IMR-90 (cell line): ENCODE results near the gene CDKAL1. TPM values are rescaled to one million over a fixed set of nuclear protein-coding genes. Genes with fewer than 3 reads are reported as not detected.
A peak's percentile ranks its signal among the peaks of the same experiment; 100 is the strongest.

ENCODE experiments used
- ATAC-seq: fragments of 200-7000 bp; cut with Tn5 transposase; 2 replicates; pipeline ENCODE4 v1.9.1; 2020; ENCODE audit warnings: low read depth, mild to moderate bottlenecking, moderate library complexity
- BruUV-seq: library from RNA; stranded (reverse); fragments of 400-500 nt; replicated peaks from 2 replicates; lab custom pipeline; 2021; lab: Mats Ljungman, UMichigan
- CTCF ChIA-PET: fragments of 300-600 bp; formaldehyde crosslinking; extraction: SDS; loops from one replicate; lab custom pipeline; 2021; ENCODE audit warnings: antibody characterized with exemption; lab: Yijun Ruan, JAX
- POLR2A ChIA-PET: fragments of 300-600 bp; sonication (Branson Sonifier 250); formaldehyde crosslinking; loops from one replicate; lab custom pipeline; 2022; ENCODE audit warnings: antibody characterized with exemption; ENCODE audit not compliant: unreplicated experiment; lab: Charles Lee
- DNase-seq: peaks from one replicate; pipeline ENCODE4 v3.0.0; 2013
- H2AFZ ChIP-seq: replicated peaks from 2 replicates; pipeline ENCODE3; 2013; ENCODE audit warnings: low read length, mild to moderate bottlenecking; ENCODE audit not compliant: poor library complexity
- H2AK5ac ChIP-seq: 2 replicates; pipeline ENCODE4 v1.6.1; 2013; ENCODE audit warnings: low read depth, low read length, inconsistent platforms
- H2AK9ac ChIP-seq: replicated peaks from 2 replicates; pipeline ENCODE3; 2013; ENCODE audit warnings: mild to moderate bottlenecking, low read depth, low read length, moderate library complexity; ENCODE audit not compliant: poor library complexity
- H2BK120ac ChIP-seq: 2 replicates; pipeline ENCODE4 v1.6.1; 2013; ENCODE audit warnings: low read depth, low read length, inconsistent platforms
- H2BK15ac ChIP-seq: 3 replicates; pipeline ENCODE4 v1.6.1; 2013; ENCODE audit warnings: low read depth, low read length, inconsistent platforms
- H2BK20ac ChIP-seq: 2 replicates; pipeline ENCODE4 v1.6.1; 2013; ENCODE audit warnings: low read depth, mild to moderate bottlenecking, inconsistent platforms, low read length, moderate library complexity
- H2BK5ac ChIP-seq: 2 replicates; pipeline ENCODE4 v1.6.1; 2013; ENCODE audit warnings: mild to moderate bottlenecking, low read depth, low read length, inconsistent platforms; ENCODE audit not compliant: poor library complexity, severe bottlenecking
- H3K14ac ChIP-seq: replicated peaks from 2 replicates; pipeline ENCODE4 v1.6.1; 2013; ENCODE audit warnings: low read depth, low read length, inconsistent platforms
- H3K18ac ChIP-seq: 2 replicates; pipeline ENCODE4 v1.6.1; 2013; ENCODE audit warnings: low read depth, low read length, control low read depth
- H3K23ac ChIP-seq: 2 replicates; pipeline ENCODE4 v1.6.1; 2013; ENCODE audit warnings: low read depth, low read length, inconsistent platforms
- H3K27ac ChIP-seq: 2 replicates; pipeline ENCODE4 v1.5.1; 2013; ENCODE audit warnings: mild to moderate bottlenecking, control low read depth, low read length; ENCODE audit not compliant: insufficient read depth
- H3K27me3 ChIP-seq: 2 replicates; pipeline ENCODE4 v1.6.1; 2013; ENCODE audit warnings: low read length; ENCODE audit not compliant: control insufficient read depth, insufficient read depth
- H3K36me3 ChIP-seq: 2 replicates; pipeline ENCODE4 v1.6.1; 2013; ENCODE audit warnings: low read length, mixed read lengths; ENCODE audit not compliant: control insufficient read depth, insufficient read depth
- H3K4ac ChIP-seq: 2 replicates; pipeline ENCODE4 v1.6.1; 2013; ENCODE audit warnings: low read depth, low read length, inconsistent platforms
- H3K4me1 ChIP-seq: 2 replicates; pipeline ENCODE4 v1.6.1; 2013; ENCODE audit warnings: low read length, mixed read lengths; ENCODE audit not compliant: control insufficient read depth, insufficient read depth
- H3K4me2 ChIP-seq: 2 replicates; pipeline ENCODE4 v1.6.1; 2013; ENCODE audit warnings: low read depth, mild to moderate bottlenecking, control low read depth, low read length, moderate library complexity
- H3K4me3 ChIP-seq: 2 replicates; pipeline ENCODE4 v1.5.1; 2013; ENCODE audit warnings: low read depth, mild to moderate bottlenecking, control low read depth, low read length, moderate library complexity; ENCODE audit not compliant: insufficient read depth
- H3K56ac ChIP-seq: 2 replicates; pipeline ENCODE4 v1.6.1; 2013; ENCODE audit warnings: low read length, inconsistent platforms; ENCODE audit not compliant: insufficient read depth; ENCODE audit errors: extremely low read depth
- H3K79me1 ChIP-seq, 2 experiments: 2 replicates each; pipeline ENCODE4 v1.6.1; 2013; ENCODE audit warnings: low read length in 2 of 2, inconsistent platforms in 1 of 2, low read depth in 1 of 2
- H3K9ac ChIP-seq: 2 replicates; pipeline ENCODE4 v1.6.1; 2013; ENCODE audit warnings: low read depth, low read length, control low read depth
- H3K9me1 ChIP-seq: 2 replicates; pipeline ENCODE4 v1.6.1; 2013; ENCODE audit warnings: low read length, inconsistent platforms; ENCODE audit not compliant: insufficient read depth
- H3K9me3 ChIP-seq: 2 replicates; pipeline ENCODE4 v1.6.1; 2013; ENCODE audit warnings: low read length; ENCODE audit not compliant: control insufficient read depth, insufficient read depth
- H4K20me1 ChIP-seq: 2 replicates; pipeline ENCODE4 v1.6.1; 2013; ENCODE audit warnings: low read length, inconsistent platforms; ENCODE audit not compliant: insufficient read depth
- H4K5ac ChIP-seq: 2 replicates; pipeline ENCODE4 v1.6.1; 2013; ENCODE audit warnings: mild to moderate bottlenecking, low read depth, low read length, control low read depth
- H4K8ac ChIP-seq, 2 experiments: 2 replicates each; pipeline ENCODE4 v1.6.1; 2013; ENCODE audit warnings: low read depth in 2 of 2, low read length in 2 of 2, control low read depth in 1 of 2, inconsistent platforms in 1 of 2
- H4K91ac ChIP-seq: 2 replicates; pipeline ENCODE4 v1.6.1; 2013; ENCODE audit warnings: low read depth, low read length, inconsistent platforms; ENCODE audit not compliant: insufficient read depth
- MAFK ChIP-seq: IDR thresholded peaks from 2 replicates; pipeline ENCODE4 v1.6.1; 2012; ENCODE audit warnings: low read depth, low read length, improper control_type of control experiment
- RFX5 ChIP-seq: IDR thresholded peaks from 2 replicates; pipeline ENCODE4 v1.8.0; 2012; ENCODE audit warnings: low read depth, mild to moderate bottlenecking, low read length, moderate library complexity
- WGBS, 2 experiments: methylation state at CpG; one replicate each; pipeline versions ENCODE4 v1.1.5 to v1.1.7; 2013; ENCODE audit warnings: missing lambda C conversion rate in 2 of 2; ENCODE audit not compliant: insufficient read length in 1 of 2; ENCODE audit errors: extremely low coverage in 2 of 2; 5-methylcytosine and 5-hydroxymethylcytosine counted together
- dilution Hi-C: fragments of 300-500 bp; cut with HindIII; formaldehyde crosslinking; loops from one replicate; pipeline ENCODE4 v1.14.3; 2018; ENCODE audit warnings: low sequenced_read_pairs; ENCODE audit not compliant: unreplicated experiment
- in situ Hi-C: fragments of 300-500 bp; cut with MboI; formaldehyde crosslinking; loops from 3 replicates; pipeline ENCODE4 v1.14.3; 2019; ENCODE audit warnings: low sequenced_read_pairs, inconsistent platforms, mixed read lengths
- intact Hi-C: fragments of 100-400 bp; cut with micrococcal nuclease; formaldehyde crosslinking; loops from 2 replicates; pipeline ENCODE4 v1.10.0; 2022
- polyA plus RNA-seq, 3 experiments: library from polyadenylated mRNA; depleted of rRNA; stranded (reverse); fragments of >200 nt; gene quantifications; 2 replicates each; pipeline ENCODE4 v1.2.3, GENCODE V29; 2012; ENCODE audit warnings: low replicate concordance in 1 of 3
- total RNA-seq: library from RNA; depleted of rRNA; stranded (reverse); fragments of >200 nt; gene quantifications from 2 replicates; pipeline ENCODE4 v1.2.3, GENCODE V29; 2012

The CDKAL1 gene
- total and polyA plus RNA-seq, 2 of the 4 experiments (the other 2 are of a cell fraction): 3.7 to 13.1 TPM

DNA sequence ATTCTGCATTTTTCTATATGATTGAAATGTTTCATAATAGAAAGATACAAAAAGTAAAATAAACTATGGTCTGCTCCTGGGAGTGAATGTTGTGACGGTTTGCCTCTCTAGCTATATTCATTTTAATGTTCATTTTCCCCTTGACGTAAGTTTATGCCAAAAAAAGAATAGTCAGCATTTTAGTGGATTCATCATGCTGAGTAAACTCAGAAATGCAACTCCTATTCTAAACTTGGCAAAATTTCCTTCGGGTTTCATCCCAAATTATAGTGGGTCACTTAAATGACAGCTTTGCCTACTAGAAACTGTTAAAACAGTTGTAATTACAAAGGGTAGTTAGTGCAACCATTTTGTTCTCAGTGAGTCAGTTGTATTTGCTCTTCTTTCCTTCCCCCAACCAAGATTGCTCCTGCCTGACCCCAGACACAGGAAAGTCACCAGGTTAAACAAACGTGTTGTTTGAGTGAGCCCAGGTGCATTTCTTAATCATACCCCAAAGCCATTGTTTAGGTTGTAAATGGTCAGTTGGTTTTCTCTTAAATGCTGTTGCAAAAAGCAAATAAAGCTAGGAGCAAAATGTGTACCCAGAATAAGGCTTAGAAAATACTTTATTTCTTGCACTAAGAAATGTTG lies 577.0 kb downstream of the CDKAL1 start:
- Histone ChIP-seq H3K4me2 (no peak overlapping the region), H3K9ac (no peak overlapping the region), H3K56ac (no peak overlapping the region), H4K91ac (no peak overlapping the region; the same call in 1 of the 2 replicates), H4K8ac (no peak overlapping the region), H2AK9ac (no peak overlapping the region), H2BK120ac (0 out of 2 replicates have a peak overlapping the region, but pooled peaks have one; percentile 12), H3K9me3 (no peaks in the 10 kb centered on the region), H2AK5ac (no peak overlapping the region), H2BK15ac (no peak overlapping the region), H2BK20ac (no peak overlapping the region), H3K4ac (no peak overlapping the region), H4K5ac (no peak overlapping the region), H3K9me1 (peaks cover 2% of the 10 kb centered on the region; the same call in 1 of the 2 replicates), H3K36me3 (no peaks in the 10 kb centered on the region), H4K20me1 (no peaks in the 10 kb centered on the region), H3K27me3 (no peaks in the 10 kb centered on the region), H3K23ac (no peak overlapping the region), H3K4me3 (no peak overlapping the region), H3K14ac (peak overlapping the region; percentile 73; the same call in 1 of the 2 replicates), H3K27ac (no peak overlapping the region), H2AFZ (no peak overlapping the region), H2BK5ac (no peak overlapping the region), H3K18ac (no peak overlapping the region), H3K79me1 (no peaks in the 10 kb centered on the region), H3K4me1 (peaks cover 6% of the 10 kb centered on the region)
- ChIA-PET POLR2A (no interaction called here), CTCF (no interaction called here)
- ATAC-seq (no peak), DNase-seq (peak; percentile 1)
- WGBS, 2 experiments: no CpG with 5 or more reads among the region's 4 CpGs
- TF ChIP-seq MAFK (peak; percentile 94), RFX5 (no peak)
- dilution Hi-C loops (no loop called here), in situ Hi-C loops (no loop called here), intact Hi-C loops (loop anchor here (10.0 kb wide), 1 partner anchor 184 kb away; no protein-coding TSS in a partner anchor)
- BruUV-seq: no TSS peak
